Measurements from ENCODE around the gene ARHGAP35.
A peak's percentile ranks its signal among the peaks of the same experiment; 100 is the strongest.
"Not testable (repeated sequence)": the region's sequence is repeated elsewhere in the genome, so short reads cannot be mapped to it uniquely, and the experiment has no call there.

ARHGAP35 gene

DNA sequence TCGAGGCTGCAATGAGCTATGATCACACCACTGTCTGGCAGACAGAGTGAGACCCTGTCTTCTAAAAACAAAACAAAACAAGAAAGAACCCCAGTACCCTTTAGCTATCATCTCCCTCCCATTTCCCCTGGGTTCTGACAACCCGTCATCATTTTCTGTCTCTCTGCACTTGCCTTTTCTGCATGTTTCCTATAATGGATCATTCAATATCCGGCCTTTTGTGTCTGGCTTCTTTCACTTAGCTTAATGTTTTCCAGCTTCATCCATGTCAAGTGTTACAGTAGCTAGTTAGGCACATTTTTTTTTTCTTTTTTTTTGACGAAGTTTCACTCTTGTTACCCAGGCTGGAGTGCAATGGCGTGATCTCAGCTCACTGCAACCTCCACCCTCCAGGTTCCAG lies 26.7 kb upstream of the ARHGAP35 start:
- TF ChIP-seq ZNF274 (IDR thresholded peaks at IDR 0.05; ENCODE audit: low read depth, low read length), result no peak

GRCh38 chr19:46834984-46835383 lies 25.8 kb upstream of the ARHGAP35 start:
- H3K4me3 ChIP-seq (ENCODE audit: low read length), result no peak overlapping the region
- no peak for TF ChIP-seq ZNF274 (IDR thresholded peaks at IDR 0.05; ENCODE audit: low read depth, low read length)

More for the DNA sequence above, 26.7 kb upstream of the ARHGAP35 start:
- H3K4me3 ChIP-seq (ENCODE audit: low read length), result no peak overlapping the region

DNA sequence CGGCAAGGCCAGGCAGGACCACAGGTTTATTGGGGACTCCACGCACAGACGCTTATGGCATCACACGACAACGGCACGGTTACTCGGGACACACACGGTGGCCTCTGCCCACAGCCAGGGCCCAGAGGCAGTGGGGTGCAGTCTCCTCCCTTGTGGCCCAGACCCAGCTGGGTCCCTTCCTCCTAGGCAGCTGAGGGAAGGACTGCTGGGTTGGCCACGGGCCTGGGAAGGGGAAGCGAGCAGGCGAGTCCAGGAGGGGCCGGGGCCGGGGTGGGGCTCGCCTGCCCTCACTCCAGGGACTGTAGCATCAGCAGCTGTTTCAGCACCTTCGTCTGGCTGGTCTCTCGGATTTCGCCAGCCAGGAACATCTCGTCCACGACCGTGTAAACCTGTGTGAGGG lies 22.6 kb upstream of the ARHGAP35 start:
- no peak overlapping the region for H3K4me3 ChIP-seq (ENCODE audit: low read length)
- no peak for TF ChIP-seq ZNF274 (IDR thresholded peaks at IDR 0.05; ENCODE audit: low read depth, low read length)

- TF ChIP-seq ZNF274 (IDR thresholded peaks at IDR 0.05; ENCODE audit: low read depth, low read length), result no peak
- H3K4me3 ChIP-seq (ENCODE audit: low read length), result no peak overlapping the region
Observed at GRCh38 chr19:46839752-46840497, 20.9 kb upstream of the ARHGAP35 start.

DNA sequence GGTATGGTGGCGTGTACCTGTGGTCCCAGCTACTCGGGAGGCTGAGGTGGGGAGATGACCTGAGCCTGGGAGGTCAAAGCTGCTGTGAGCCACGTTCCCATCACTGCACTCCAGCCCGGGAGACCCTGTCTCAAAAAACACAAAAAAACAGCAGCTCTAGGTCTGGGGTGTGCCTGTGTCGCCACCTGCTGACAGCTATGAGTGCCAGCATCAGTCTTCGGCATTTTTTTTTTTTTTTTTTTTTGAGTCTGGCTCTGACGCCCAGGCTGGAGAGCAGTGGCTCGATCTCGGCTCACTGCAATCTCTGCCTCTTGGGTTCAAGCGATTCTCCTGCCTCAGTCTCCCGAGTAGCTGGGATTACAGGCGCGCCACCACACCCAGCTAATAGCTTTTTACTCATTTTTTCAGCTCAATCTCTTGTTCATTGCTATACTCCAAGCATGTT lies 20.3 kb upstream of the ARHGAP35 start:
- TF ChIP-seq ZNF274 (IDR thresholded peaks at IDR 0.05; ENCODE audit: low read depth, low read length), result no peak
- no peak overlapping the region for H3K4me3 ChIP-seq (ENCODE audit: low read length)

- no peak overlapping the region for H3K4me3 ChIP-seq (ENCODE audit: low read length)
- TF ChIP-seq ZNF274 (IDR thresholded peaks at IDR 0.05; ENCODE audit: low read depth, low read length), result no peak
Observed at GRCh38 chr19:46841458-46842083, 19.2 kb upstream of the ARHGAP35 start.

GRCh38 chr19:46842791-46843190 lies 18.0 kb upstream of the ARHGAP35 start:
- H3K4me3 ChIP-seq (ENCODE audit: low read length), result no peak overlapping the region
- no peak for TF ChIP-seq ZNF274 (IDR thresholded peaks at IDR 0.05; ENCODE audit: low read depth, low read length)

DNA sequence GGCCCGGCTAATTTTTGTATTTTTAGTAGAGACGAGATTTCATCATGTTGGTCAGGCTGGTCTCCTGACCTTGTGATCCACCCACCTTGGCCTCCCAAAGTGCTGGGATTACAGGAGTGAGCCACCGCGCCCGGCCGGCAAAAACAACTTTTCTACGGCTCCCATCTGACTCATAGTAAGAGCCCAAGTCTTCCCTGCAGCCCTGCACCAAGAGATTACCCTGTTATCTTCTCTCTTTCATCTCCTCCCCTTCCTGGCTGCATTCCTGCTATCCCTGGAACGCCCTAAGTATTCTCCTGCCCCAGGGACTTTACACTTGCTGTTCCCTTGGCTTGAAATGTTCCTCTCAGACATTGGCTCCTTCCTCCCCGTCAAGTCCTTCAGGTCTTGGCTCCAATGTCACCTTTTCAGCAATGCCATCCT lies 16.7 kb upstream of the ARHGAP35 start:
- H3K4me3 ChIP-seq (ENCODE audit: low read length), result no peak overlapping the region
- TF ChIP-seq ZNF274 (IDR thresholded peaks at IDR 0.05; ENCODE audit: low read depth, low read length), result no peak

DNA sequence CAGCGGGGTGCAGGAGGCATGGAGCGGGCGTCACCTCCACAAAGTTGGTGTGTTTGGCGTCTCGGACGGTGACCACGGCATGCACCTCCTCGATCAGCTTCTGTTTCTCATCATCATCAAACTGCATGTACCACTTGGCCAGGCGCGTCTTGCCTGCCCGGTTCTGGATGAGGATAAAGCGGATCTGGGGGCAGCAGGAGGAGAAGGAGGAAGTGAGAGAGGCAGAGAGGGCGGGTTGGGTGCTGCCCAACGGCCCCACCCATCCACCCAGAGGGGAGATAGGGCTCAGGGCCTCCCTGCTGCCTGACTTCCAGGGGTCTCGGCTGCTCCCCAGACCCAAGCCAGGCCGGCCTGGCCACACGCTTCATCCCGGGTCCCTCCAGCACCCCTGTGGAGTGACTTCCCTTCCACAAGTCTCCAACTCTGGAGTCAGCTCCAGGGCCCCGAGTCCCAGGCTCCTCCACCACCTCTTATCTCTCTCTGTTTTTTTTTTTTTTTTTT lies 14.8 kb upstream of the ARHGAP35 start:
- H3K4me3 ChIP-seq (ENCODE audit: low read length), result no peak overlapping the region
- no peak for TF ChIP-seq ZNF274 (IDR thresholded peaks at IDR 0.05; ENCODE audit: low read depth, low read length)

GRCh38 chr19:46847528-46847927 lies 13.3 kb upstream of the ARHGAP35 start:
- no peak for TF ChIP-seq ZNF274 (IDR thresholded peaks at IDR 0.05; ENCODE audit: low read depth, low read length)

GRCh38 chr19:46848389-46848788 lies 12.4 kb upstream of the ARHGAP35 start:
- H3K4me3 ChIP-seq (ENCODE audit: low read length), result no peak overlapping the region
- no peak for TF ChIP-seq ZNF274 (IDR thresholded peaks at IDR 0.05; ENCODE audit: low read depth, low read length)

More at GRCh38 chr19:46847528-46847927, 13.3 kb upstream of the ARHGAP35 start:
- no peak overlapping the region for H3K4me3 ChIP-seq (ENCODE audit: low read length)

DNA sequence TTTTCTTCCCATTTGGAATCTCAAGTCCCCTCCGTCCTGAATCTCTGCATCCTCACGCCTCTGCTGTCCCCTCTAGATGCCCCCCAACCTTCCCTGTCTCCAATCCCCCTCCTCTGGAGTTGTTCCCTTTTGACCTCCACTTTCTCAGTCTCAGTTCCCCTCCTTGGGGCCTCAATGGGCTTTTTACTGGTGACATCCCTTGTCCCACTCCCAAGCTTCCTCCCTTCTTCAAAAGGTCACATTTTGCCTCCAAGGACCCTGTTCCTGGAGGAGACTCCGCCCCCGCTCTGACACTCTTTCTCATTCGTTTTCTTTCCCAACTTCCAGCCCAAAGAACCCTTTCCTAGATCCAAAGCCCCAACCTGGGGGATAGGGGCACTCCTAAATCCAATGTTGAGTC lies 11.2 kb upstream of the ARHGAP35 start:
- H3K4me3 ChIP-seq (ENCODE audit: low read length), result peak overlapping the region; percentile 88
- TF ChIP-seq ZNF274 (IDR thresholded peaks at IDR 0.05; ENCODE audit: low read depth, low read length), result no peak

- peak within 1 kb of the TSS; percentile 88 for H3K4me3 ChIP-seq (ENCODE audit: low read length)
- TF ChIP-seq ZNF274 (IDR thresholded peaks at IDR 0.05; ENCODE audit: low read depth, low read length), result no peak
Observed at GRCh38 chr19:46850228-46851203, 10.3 kb upstream of the ARHGAP35 start, which contains the start of gene AP2S1. Gene AP2S1, minus strand, starts transcription at chr19:46850846. Its CDS starts 80 bp downstream, at chr19:46850766.

GRCh38 chr19:46852830-46853229 lies 8.0 kb upstream of the ARHGAP35 start:
- no peak overlapping the region for H3K4me3 ChIP-seq (ENCODE audit: low read length)
- no peak for TF ChIP-seq ZNF274 (IDR thresholded peaks at IDR 0.05; ENCODE audit: low read depth, low read length)

DNA sequence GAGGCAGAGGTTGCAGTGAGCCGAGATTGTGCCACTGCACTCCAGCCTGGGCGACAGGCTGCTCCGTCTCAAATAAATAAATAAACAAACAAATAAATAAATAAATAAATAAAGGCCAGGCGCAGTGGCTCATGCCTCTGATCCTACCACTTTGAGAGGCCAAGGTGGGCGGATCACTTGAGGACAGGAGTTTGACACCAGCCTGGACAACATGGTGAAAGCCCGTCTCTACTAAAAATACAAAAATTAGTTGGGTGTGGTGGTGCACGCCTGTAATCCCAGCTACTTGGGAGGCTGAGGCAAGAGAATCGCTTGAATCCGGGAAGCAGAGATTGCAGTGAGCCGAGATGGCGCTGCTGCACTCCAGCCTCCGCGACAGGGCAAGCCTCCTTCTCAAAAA lies 6.1 kb upstream of the ARHGAP35 start:
- H3K4me3 ChIP-seq (ENCODE audit: low read length), result not testable (repeated sequence)
